OCI-LY7 (cell line): ENCODE measurements around the gene VPS39. TPM values are rescaled to one million over a fixed set of nuclear protein-coding genes. Genes with fewer than 3 reads are reported as not detected.

Source experiments
- BruUV-seq: library from RNA; stranded (reverse); fragments of 400-500 nt; replicated peaks from 2 replicates; lab custom pipeline; 2021; lab: Mats Ljungman, UMichigan
- CTCF ChIA-PET: fragments of 300-600 bp; sonication (Branson Sonifier 250); formaldehyde crosslinking; loops from one replicate; lab custom pipeline; 2022; ENCODE audit warnings: antibody characterized with exemption; ENCODE audit not compliant: unreplicated experiment; lab: Charles Lee
- POLR2A ChIA-PET: fragments of 300-600 bp; sonication (Branson Sonifier 250); formaldehyde crosslinking; loops from one replicate; lab custom pipeline; 2022; ENCODE audit warnings: antibody characterized with exemption; lab: Charles Lee
- DNase-seq: peaks from one replicate; pipeline ENCODE4 v3.0.0-alpha.2; 2015; ENCODE audit warnings: low spot score
- H2AFZ ChIP-seq: fragments of 200-600 bp; sonication (generic), shearing (Covaris generic); 2 replicates; pipeline ENCODE4 v1.6.1; 2014; ENCODE audit warnings: mild to moderate bottlenecking, antibody characterized with exemption, low read length, moderate library complexity
- H3K27ac ChIP-seq: fragments of 200-600 bp; sonication (generic); 2 replicates; pipeline ENCODE4 v1.5.1; 2014; ENCODE audit warnings: mixed run types, low read depth, mild to moderate bottlenecking, moderate library complexity, low read length, inconsistent platforms; ENCODE audit not compliant: poor library complexity, severe bottlenecking
- H3K36me3 ChIP-seq: fragments of 200-600 bp; sonication (generic); 2 replicates; pipeline ENCODE4 v1.6.1; 2014; ENCODE audit warnings: mild to moderate bottlenecking, antibody characterized with exemption, low read length, moderate library complexity, mixed read lengths; ENCODE audit not compliant: insufficient read depth
- H3K4me1 ChIP-seq: fragments of 200-600 bp; sonication (generic); 2 replicates; pipeline ENCODE4 v1.5.1; 2014; ENCODE audit warnings: mild to moderate bottlenecking, low read length; ENCODE audit not compliant: insufficient read depth, poor library complexity, severe bottlenecking
- H3K4me2 ChIP-seq: fragments of 200-600 bp; sonication (generic); 2 replicates; pipeline ENCODE4 v1.6.1; 2014; ENCODE audit warnings: mild to moderate bottlenecking, low read length
- H3K4me3 ChIP-seq: fragments of 200-600 bp; sonication (generic); 2 replicates; pipeline ENCODE4 v1.5.1; 2014; ENCODE audit warnings: mild to moderate bottlenecking, low read depth, low read length; ENCODE audit not compliant: poor library complexity, severe bottlenecking
- H3K79me2 ChIP-seq: fragments of 200-600 bp; sonication (generic); 2 replicates; pipeline ENCODE4 v1.6.1; 2016; ENCODE audit warnings: low read depth, mild to moderate bottlenecking, low read length, moderate library complexity, mixed read lengths; ENCODE audit not compliant: insufficient read depth
- H3K9me2 ChIP-seq: fragments of 200-600 bp; sonication (generic); 2 replicates; pipeline ENCODE4 v1.6.1; 2016; ENCODE audit warnings: mild to moderate bottlenecking, low read length, mixed read lengths; ENCODE audit not compliant: insufficient read depth
- H3K9me3 ChIP-seq: fragments of 200-600 bp; sonication (generic); 2 replicates; pipeline ENCODE4 v1.6.1; 2014; ENCODE audit warnings: mild to moderate bottlenecking, mixed run types, low read length, mixed read lengths
- H4K20me1 ChIP-seq: fragments of 200-600 bp; sonication (generic); 2 replicates; pipeline ENCODE4 v1.6.1; 2014; ENCODE audit warnings: mild to moderate bottlenecking, antibody characterized with exemption, low read length, moderate library complexity, mixed read lengths; ENCODE audit not compliant: insufficient read depth
- CTCF ChIP-seq: fragments of 200-600 bp; sonication (generic); conservative IDR thresholded peaks from 2 replicates; pipeline ENCODE4 v1.5.1; 2014; ENCODE audit warnings: mild to moderate bottlenecking, antibody characterized with exemption, low read length, moderate library complexity, mixed read lengths
- EZH2phosphoT487 ChIP-seq: fragments of 200-600 bp; sonication (generic); IDR thresholded peaks from 2 replicates; pipeline ENCODE4 v1.6.1; 2018; ENCODE audit warnings: low read depth, borderline replicate concordance, mild to moderate bottlenecking, mixed run types, antibody characterized with exemption, low read length, moderate library complexity, mixed read lengths
- intact Hi-C: fragments of 100-400 bp; cut with micrococcal nuclease; formaldehyde crosslinking; loops from one replicate; pipeline ENCODE4 v1.10.0; 2022; ENCODE audit not compliant: unreplicated experiment
- total RNA-seq, 2 experiments: library from RNA; depleted of rRNA in 1 of 2; stranded (reverse); fragments of >200 nt in 1 of 2; shearing (Covaris generic) in 1 of 2; gene quantifications; 2 replicates each; pipeline ENCODE4 v1.2.3, GENCODE V29; 2014 to 2022

The VPS39 gene
- total RNA-seq, 2 experiments from 2014 or later, result 25.1 to 60.5 TPM

GRCh38 chr15:42218953-42219592, 11.0 kb upstream of the VPS39 start:
- no peaks in the 10 kb centered on the region for H3K79me2 ChIP-seq
- H3K27ac ChIP-seq, result peak overlapping the region; percentile 64
- H3K9me2 ChIP-seq, result no peaks in the 10 kb centered on the region
- peak; percentile 57 for DNase-seq
- H2AFZ ChIP-seq, result no peak overlapping the region
- ChIA-PET POLR2A (interaction anchor here (0.6 to 1.5 kb wide), 2 partner anchors 11 to 71 kb away, joined by 3 to 5 read pairs; partner anchors contain the start of gene VPS39), CTCF (no interaction called here)
- H3K9me3 ChIP-seq, result no peaks in the 10 kb centered on the region
- H3K4me2 ChIP-seq, result peak overlapping the region; percentile 50
- BruUV-seq, result no TSS peak
- H3K4me3 ChIP-seq, result peak overlapping the region; percentile 2
- H3K4me1 ChIP-seq, result peaks cover 27% of the 10 kb centered on the region
- TF ChIP-seq CTCF (no peak), EZH2phosphoT487 (no peak)
- peaks cover 52% of the 10 kb centered on the region for H3K36me3 ChIP-seq
- intact Hi-C loops, result loop anchor here (5.0 kb wide), 1 partner anchor 53 kb away; the partner anchor contains the start of genes GANC and TMEM87A
- H4K20me1 ChIP-seq, result no peaks in the 10 kb centered on the region

GRCh38 chr15:42217568-42217967, 9.5 kb upstream of the VPS39 start:
- Histone ChIP-seq H3K4me1 (peaks cover 27% of the 10 kb centered on the region), H3K27ac (no peak overlapping the region)

More at GRCh38 chr15:42217568-42217967, 9.5 kb upstream of the VPS39 start:
- ChIA-PET POLR2A (interaction anchor here (1.0 kb wide), 1 partner anchor 9 kb away, joined by 3 read pairs; the partner anchor contains the start of gene VPS39), CTCF (no interaction called here)
- Histone ChIP-seq H2AFZ (no peak overlapping the region), H3K36me3 (peaks cover 61% of the 10 kb centered on the region), H3K9me3 (no peaks in the 10 kb centered on the region), H3K4me2 (no peak overlapping the region), H3K4me3 (no peak overlapping the region), H3K79me2 (no peaks in the 10 kb centered on the region), H4K20me1 (no peaks in the 10 kb centered on the region), H3K9me2 (no peaks in the 10 kb centered on the region)
- intact Hi-C loops, result loop anchor here (5.0 kb wide), 1 partner anchor 55 kb away; the partner anchor contains the start of genes GANC and TMEM87A
- DNase-seq, result no peak
- TF ChIP-seq EZH2phosphoT487 (no peak), CTCF (no peak)
- BruUV-seq, result no TSS peak
